Endothelial cell of umbilical vein (primary cell): Measurements from ENCODE around the gene RELT.

Experiments used
- EZH2 ChIP-seq: IDR thresholded peaks from 2 replicates; pipeline ENCODE4 v1.6.1; 2012; ENCODE audit warnings: borderline replicate concordance, low read depth, mild to moderate bottlenecking, moderate library complexity, low read length, inconsistent platforms; ENCODE audit not compliant: severe bottlenecking
- POLR2A ChIP-seq: IDR thresholded peaks from 2 replicates; pipeline ENCODE4 v1.6.1; 2012; ENCODE audit warnings: low read depth, mild to moderate bottlenecking, control low read depth, low read length
- POLR2AphosphoS5 ChIP-seq: IDR thresholded peaks from 2 replicates; pipeline ENCODE4 v1.6.1; 2012; ENCODE audit warnings: low read depth, mild to moderate bottlenecking, control low read depth, low read length, moderate library complexity; ENCODE audit not compliant: insufficient read depth
- TF ChIP-seq, protein P1 (sequence below), 2 donors: IDR thresholded peaks; 1 replicate in 1 of 2; 2 replicates in 1 of 2; pipeline ENCODE4 v1.5.1; 2011; ENCODE audit warnings: low read length in 2 of 2, mild to moderate bottlenecking in 2 of 2, moderate library complexity in 2 of 2, control low read depth in 1 of 2, inconsistent platforms in 1 of 2, low read depth in 1 of 2; ENCODE audit not compliant: insufficient read depth in 1 of 2; ENCODE audit errors: extremely low read depth in 1 of 2

DNA sequence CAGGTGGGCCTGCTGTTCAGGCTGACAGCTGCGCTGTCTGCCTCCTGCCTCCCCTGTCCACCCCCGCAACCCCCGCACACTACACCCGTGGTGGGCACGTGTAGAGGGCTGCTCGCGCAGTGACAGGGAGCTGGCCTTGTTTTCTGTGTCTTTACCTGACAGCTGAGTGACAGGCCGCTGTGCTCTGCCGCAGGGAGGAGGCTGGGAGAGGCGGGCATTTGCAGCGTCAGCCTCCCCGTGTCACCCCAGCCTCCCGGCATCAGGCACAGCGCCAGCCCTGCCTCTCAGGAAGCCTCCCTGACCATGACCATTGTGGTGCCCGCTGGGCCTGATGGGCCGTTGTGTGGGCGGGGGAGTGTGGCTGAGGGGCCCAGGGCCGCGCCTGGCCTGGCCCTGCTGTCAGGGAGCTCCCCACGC, 32.0 kb upstream of the RELT start:
- TF ChIP-seq POLR2A (no peak), POLR2AphosphoS5 (no peak), EZH2 (no peak)
- TF ChIP-seq, protein P1, sequence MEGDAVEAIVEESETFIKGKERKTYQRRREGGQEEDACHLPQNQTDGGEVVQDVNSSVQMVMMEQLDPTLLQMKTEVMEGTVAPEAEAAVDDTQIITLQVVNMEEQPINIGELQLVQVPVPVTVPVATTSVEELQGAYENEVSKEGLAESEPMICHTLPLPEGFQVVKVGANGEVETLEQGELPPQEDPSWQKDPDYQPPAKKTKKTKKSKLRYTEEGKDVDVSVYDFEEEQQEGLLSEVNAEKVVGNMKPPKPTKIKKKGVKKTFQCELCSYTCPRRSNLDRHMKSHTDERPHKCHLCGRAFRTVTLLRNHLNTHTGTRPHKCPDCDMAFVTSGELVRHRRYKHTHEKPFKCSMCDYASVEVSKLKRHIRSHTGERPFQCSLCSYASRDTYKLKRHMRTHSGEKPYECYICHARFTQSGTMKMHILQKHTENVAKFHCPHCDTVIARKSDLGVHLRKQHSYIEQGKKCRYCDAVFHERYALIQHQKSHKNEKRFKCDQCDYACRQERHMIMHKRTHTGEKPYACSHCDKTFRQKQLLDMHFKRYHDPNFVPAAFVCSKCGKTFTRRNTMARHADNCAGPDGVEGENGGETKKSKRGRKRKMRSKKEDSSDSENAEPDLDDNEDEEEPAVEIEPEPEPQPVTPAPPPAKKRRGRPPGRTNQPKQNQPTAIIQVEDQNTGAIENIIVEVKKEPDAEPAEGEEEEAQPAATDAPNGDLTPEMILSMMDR (IDR thresholded peaks at IDR 0.05; ENCODE audit: extremely low read depth in 1 of 2, insufficient read depth in 1 of 2, low read depth in 1 of 2, low read length in 2 of 2), result no peak
